Hepatocyte (in vitro differentiated cells): ENCODE measurements around the gene MPST.

Experiments
- CTCF ChIP-seq: fragments of 200-600 bp; sonication (generic); IDR thresholded peaks from 2 replicates; pipeline ENCODE4 v1.5.1; 2016; ENCODE audit warnings: antibody characterized with exemption, mild to moderate bottlenecking; ENCODE audit not compliant: poor library complexity
- EZH2phosphoT487 ChIP-seq: fragments of 200-600 bp; sonication (generic); IDR thresholded peaks from one replicate; pipeline ENCODE4 v1.6.1; 2018; ENCODE audit warnings: antibody characterized with exemption, mild to moderate bottlenecking, low read depth, moderate library complexity; ENCODE audit not compliant: unreplicated experiment, severe bottlenecking

GRCh38 chr22:37009490-37009889 is 10.1 kb upstream of the MPST start:
- no peak for TF ChIP-seq CTCF
- TF ChIP-seq EZH2phosphoT487 = no peak
